ENCODE results near the gene CEMIP. TPM values are rescaled to one million over a fixed set of nuclear protein-coding genes. Genes with fewer than 3 reads are reported as not detected.

Gene CEMIP
- total RNA-seq, 1 donor from 2014 or later = 0.30 TPM

DNA sequence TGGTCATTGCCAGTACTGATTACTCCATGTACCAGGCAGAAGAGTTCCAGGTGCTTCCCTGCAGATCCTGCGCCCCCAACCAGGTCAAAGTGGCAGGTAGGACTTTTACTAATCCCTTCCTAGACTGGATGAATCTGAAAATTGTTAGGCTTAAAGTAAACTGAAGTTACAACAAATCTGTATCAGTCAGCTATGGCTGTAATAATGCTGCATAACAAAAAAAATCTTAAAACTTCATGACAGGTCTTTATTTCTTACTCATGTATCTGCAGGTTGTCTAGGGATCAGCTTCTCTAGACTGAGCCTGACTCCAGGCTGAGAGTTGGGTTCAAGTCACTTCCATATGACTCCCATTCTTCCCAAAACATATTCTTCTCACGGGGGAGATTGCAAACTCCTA is 116.8 kb downstream of the CEMIP start:
- Mint-ChIP-seq H3K27me3 (ENCODE audit: low read depth) (no peaks in the 10 kb centered on the region), H3K27ac (no peak overlapping the region), H3K4me3 (ENCODE audit: low read depth) (no peak overlapping the region), H3K9me3 (peaks cover 5% of the 10 kb centered on the region), H3K4me1 (ENCODE audit: low read depth) (no peaks in the 10 kb centered on the region), H3K36me3 (ENCODE audit: low read depth) (peaks cover 10% of the 10 kb centered on the region)
- intact Hi-C loops (cut with micrococcal nuclease) = no loop called here
- DNase-seq (ENCODE audit: low spot score) = no peak

DNA sequence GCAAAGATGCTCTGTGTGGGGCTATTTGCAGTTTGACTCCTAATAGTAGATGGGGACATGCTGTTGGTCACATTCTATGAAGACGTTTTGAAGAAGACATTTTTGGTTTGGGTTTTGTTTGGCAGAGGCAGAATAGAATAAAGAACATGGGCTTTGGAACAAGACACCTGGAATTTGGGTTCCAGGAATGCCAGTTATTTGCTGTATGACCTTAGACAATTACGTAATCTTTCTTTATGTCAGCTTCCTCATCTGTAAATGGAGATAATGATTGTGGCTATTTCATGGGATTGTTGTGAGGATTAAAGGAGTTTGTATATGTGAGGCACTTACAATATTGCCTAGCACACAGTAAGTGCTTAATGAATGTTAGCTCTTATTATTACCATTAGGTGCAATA is 118.9 kb downstream of the CEMIP start:
- intact Hi-C loops (cut with micrococcal nuclease) = no loop called here
- DNase-seq (ENCODE audit: low spot score) = no peak
- no peak overlapping the region for H3K27ac Mint-ChIP-seq
- H3K36me3 Mint-ChIP-seq (ENCODE audit: low read depth) = peaks cover 10% of the 10 kb centered on the region
- H3K9me3 Mint-ChIP-seq = peaks cover 5% of the 10 kb centered on the region
- no peak overlapping the region for H3K4me3 Mint-ChIP-seq (ENCODE audit: low read depth)
- no peaks in the 10 kb centered on the region for H3K4me1 Mint-ChIP-seq (ENCODE audit: low read depth)
- no peaks in the 10 kb centered on the region for H3K27me3 Mint-ChIP-seq (ENCODE audit: low read depth)

DNA sequence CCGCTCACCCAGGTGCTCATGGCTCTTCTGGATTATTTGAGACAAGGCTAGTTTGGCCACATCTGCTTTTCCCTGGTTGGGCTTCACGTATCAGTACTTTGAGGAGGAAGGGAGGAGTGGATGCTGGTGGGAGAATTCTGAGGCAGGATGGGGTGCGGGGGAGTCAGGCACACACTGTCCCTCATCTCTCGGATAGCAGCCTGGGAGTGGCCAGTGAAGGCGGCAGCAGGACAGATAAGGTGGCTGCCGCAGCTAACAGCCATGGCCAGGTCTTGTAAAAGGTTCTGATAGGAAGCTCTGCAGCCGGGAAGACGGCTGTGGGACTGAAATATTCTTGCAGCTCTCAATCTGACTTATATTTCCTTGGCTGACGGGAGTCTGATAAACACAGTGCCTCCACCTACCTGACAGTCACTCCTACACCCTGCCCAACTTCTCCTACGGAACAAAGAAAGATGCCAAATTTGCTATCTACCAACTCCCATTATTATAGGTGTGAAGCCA is 123.2 kb downstream of the CEMIP start:
- Mint-ChIP-seq H3K27ac (no peak overlapping the region), H3K36me3 (ENCODE audit: low read depth) (no peaks in the 10 kb centered on the region), H3K4me3 (ENCODE audit: low read depth) (no peak overlapping the region), H3K4me1 (ENCODE audit: low read depth) (no peaks in the 10 kb centered on the region), H3K27me3 (ENCODE audit: low read depth) (no peaks in the 10 kb centered on the region), H3K9me3 (no peaks in the 10 kb centered on the region)
- DNase-seq (ENCODE audit: low spot score) = no peak
- intact Hi-C loops (cut with micrococcal nuclease) = no loop called here

DNA sequence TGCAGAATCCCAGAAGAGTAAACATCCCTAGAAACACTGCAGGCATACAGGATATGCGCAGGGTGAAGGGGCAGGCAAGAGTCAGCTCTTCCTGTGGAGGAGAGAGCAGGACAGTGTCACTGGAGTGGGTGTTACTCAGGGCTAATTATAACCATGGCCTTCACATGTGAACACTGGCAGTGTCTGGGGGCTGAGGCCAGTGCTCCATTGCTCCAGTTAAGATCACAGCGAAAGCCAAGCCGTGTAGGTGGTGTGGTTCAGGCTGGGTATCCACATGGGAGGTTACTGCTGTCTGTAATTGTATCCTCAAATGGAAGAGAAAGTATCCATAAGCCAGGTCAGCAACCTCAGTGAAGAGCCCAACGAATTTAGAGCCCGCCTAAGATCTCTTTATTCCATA is 125.8 kb downstream of the CEMIP start:
- intact Hi-C loops (cut with micrococcal nuclease) = no loop called here
- H3K4me3 Mint-ChIP-seq (ENCODE audit: low read depth) = no peak overlapping the region
- H3K27ac Mint-ChIP-seq = no peak overlapping the region
- H3K36me3 Mint-ChIP-seq (ENCODE audit: low read depth) = peaks cover 3% of the 10 kb centered on the region
- H3K9me3 Mint-ChIP-seq = no peaks in the 10 kb centered on the region
- DNase-seq (ENCODE audit: low spot score) = no peak
- H3K4me1 Mint-ChIP-seq (ENCODE audit: low read depth) = no peaks in the 10 kb centered on the region
- H3K27me3 Mint-ChIP-seq (ENCODE audit: low read depth) = no peaks in the 10 kb centered on the region

DNA sequence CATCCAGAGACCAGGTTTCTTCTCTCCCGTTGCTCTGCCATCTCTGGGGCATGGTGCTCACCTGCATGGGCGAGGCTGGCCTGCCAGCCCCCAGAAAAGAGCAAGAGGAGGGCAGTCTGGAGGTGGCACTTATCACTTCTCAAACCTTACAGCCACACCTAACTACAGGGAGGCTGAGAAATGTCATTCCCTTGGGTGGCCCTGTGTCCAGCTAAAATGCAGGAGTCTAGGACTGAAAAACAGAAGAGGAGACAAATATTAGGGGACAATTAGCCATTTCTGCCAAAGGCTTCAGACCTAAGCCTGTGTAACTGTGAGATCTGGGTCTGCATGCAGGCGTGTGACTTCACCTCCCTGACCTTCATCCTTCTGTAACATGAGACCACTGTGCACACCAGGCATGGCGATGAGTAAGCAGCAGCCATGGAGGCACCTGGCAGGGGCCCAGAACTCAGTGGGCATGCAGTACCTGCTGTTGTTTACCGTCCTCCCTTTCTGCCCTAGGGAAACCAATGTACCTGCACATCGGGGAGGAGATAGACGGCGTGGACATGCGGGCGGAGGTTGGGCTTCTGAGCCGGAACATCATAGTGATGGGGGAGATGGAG is 127.1 kb downstream of the CEMIP start:
- DNase-seq (ENCODE audit: low spot score) = no peak
- no peak overlapping the region for H3K27ac Mint-ChIP-seq
- intact Hi-C loops (cut with micrococcal nuclease) = no loop called here

DNA sequence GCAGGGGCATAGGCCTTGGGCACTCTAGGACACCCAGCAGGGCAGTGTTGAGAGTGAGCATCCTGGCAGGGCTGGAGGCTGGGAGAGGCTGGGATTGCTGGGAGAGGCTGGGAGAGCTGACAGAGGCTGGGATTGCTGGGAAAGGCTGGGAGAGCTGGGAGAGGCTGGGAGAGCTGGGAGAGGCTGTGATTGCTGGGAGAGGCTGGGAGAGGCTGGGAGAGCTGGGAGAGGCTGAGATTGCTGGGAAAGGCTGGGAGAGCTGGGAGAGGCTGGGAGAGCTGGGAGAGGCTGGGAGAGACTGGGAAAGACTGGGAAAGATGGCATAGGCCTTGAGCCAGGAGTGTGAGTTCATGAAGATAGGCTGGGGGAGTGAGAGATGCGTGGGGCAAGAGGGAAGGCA is 132.7 kb downstream of the CEMIP start:
- Mint-ChIP-seq H3K27ac (no peak overlapping the region), H3K9me3 (no peaks in the 10 kb centered on the region), H3K27me3 (ENCODE audit: low read depth) (no peaks in the 10 kb centered on the region), H3K4me1 (ENCODE audit: low read depth) (no peaks in the 10 kb centered on the region), H3K4me3 (ENCODE audit: low read depth) (no peak overlapping the region), H3K36me3 (ENCODE audit: low read depth) (peaks cover 3% of the 10 kb centered on the region)
- no peak for DNase-seq (ENCODE audit: low spot score)
- intact Hi-C loops (cut with micrococcal nuclease) = no loop called here

More for the DNA sequence above, 127.1 kb downstream of the CEMIP start:
- H3K36me3 Mint-ChIP-seq (ENCODE audit: low read depth) = peaks cover 3% of the 10 kb centered on the region
- no peak overlapping the region for H3K4me3 Mint-ChIP-seq (ENCODE audit: low read depth)
- no peaks in the 10 kb centered on the region for H3K4me1 Mint-ChIP-seq (ENCODE audit: low read depth)
- H3K9me3 Mint-ChIP-seq = no peaks in the 10 kb centered on the region
- no peaks in the 10 kb centered on the region for H3K27me3 Mint-ChIP-seq (ENCODE audit: low read depth)

DNA sequence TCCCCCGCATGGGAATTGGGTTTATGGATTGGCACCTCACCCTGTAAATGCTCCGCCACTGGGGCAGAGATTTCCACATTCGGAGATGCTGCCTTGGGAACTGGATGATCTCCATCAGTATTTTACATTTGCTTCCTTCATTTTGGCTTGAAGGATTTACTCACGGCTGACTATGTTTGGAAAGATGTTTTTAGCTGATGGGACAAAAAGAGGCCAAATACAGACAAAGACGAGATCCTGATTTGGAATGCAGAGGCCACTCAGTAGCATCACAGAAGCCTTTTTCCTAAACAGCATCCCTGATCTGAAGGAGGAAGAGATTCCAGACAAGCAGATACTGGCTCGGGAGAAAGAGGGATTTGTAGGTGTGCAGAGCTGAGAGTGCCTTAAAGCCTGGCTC is 133.5 kb downstream of the CEMIP start:
- no peaks in the 10 kb centered on the region for H3K27me3 Mint-ChIP-seq (ENCODE audit: low read depth)
- intact Hi-C loops (cut with micrococcal nuclease) = no loop called here
- no peak overlapping the region for H3K27ac Mint-ChIP-seq
- no peaks in the 10 kb centered on the region for H3K4me1 Mint-ChIP-seq (ENCODE audit: low read depth)
- no peaks in the 10 kb centered on the region for H3K9me3 Mint-ChIP-seq
- peaks cover 3% of the 10 kb centered on the region for H3K36me3 Mint-ChIP-seq (ENCODE audit: low read depth)
- DNase-seq (ENCODE audit: low spot score) = no peak
- no peak overlapping the region for H3K4me3 Mint-ChIP-seq (ENCODE audit: low read depth)

DNA sequence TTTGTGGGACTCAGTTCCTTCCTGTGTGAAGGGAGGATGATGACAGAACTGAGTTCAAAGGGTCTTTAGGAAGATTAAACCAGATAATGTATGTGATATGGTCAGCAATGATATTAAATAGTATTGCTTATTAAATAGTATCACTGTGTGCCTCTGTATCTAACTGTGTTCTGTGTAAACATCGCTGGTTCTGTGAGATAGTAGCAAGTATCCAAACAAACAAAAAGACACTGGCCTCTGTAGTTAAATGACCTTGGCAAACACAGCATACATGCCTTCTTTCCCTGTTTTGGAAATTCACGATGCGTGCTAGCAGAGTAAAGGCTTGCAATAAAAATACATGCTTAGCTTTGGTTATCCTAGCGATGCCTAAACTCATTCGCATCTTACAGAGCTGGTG is 134.4 kb downstream of the CEMIP start:
- H3K27me3 Mint-ChIP-seq (ENCODE audit: low read depth) = no peaks in the 10 kb centered on the region

DNA sequence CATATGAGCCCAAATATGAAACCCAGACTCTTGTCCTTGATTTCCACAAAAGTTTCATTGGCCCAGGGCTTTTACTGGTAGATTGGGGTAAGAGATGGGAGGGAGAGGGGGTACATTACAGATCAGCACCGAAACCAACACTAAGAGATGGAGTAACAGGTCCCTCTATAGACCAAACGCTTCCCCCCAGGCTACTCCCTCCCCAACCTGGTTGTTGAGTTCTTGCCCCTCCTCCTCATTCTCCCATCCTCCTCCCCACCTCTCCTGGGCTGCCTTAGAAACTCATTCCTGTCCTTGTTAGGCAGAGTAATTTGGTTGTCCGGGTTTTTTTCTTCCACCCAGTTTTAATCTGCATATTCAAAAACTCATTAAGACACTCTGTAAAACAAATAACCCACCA is 136.3 kb downstream of the CEMIP start:
- no peak for DNase-seq (ENCODE audit: low spot score)
- H3K4me3 Mint-ChIP-seq (ENCODE audit: low read depth) = no peak overlapping the region
- peaks cover 8% of the 10 kb centered on the region for H3K4me1 Mint-ChIP-seq (ENCODE audit: low read depth)
- no peak overlapping the region for H3K27ac Mint-ChIP-seq
- H3K36me3 Mint-ChIP-seq (ENCODE audit: low read depth) = no peaks in the 10 kb centered on the region
- H3K27me3 Mint-ChIP-seq (ENCODE audit: low read depth) = no peaks in the 10 kb centered on the region
- no peaks in the 10 kb centered on the region for H3K9me3 Mint-ChIP-seq
- intact Hi-C loops (cut with micrococcal nuclease) = no loop called here

More for the DNA sequence above, 134.4 kb downstream of the CEMIP start:
- no peaks in the 10 kb centered on the region for H3K9me3 Mint-ChIP-seq
- intact Hi-C loops (cut with micrococcal nuclease) = no loop called here
- H3K27ac Mint-ChIP-seq = no peak overlapping the region
- H3K36me3 Mint-ChIP-seq (ENCODE audit: low read depth) = peaks cover 3% of the 10 kb centered on the region
- no peak for DNase-seq (ENCODE audit: low spot score)
- H3K4me3 Mint-ChIP-seq (ENCODE audit: low read depth) = no peak overlapping the region
- no peaks in the 10 kb centered on the region for H3K4me1 Mint-ChIP-seq (ENCODE audit: low read depth)

DNA sequence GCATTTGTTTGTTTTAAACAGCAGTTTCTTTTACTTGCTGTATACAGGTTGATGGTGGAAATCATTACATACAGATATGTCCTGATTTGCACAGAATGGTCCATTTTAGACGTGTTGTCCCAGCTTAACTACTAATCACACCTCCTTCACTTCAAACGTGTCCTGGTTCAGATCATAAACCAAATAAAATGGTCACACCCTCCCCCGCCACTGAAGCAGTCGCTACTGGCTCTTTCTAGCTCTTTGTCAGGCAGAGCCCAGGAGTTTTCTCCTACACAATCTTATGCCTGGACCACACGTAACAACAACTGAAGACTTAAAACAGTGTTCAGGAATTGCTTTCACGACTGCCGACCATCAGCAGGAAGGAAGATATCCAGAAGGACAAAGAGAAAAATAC is 136.9 kb downstream of the CEMIP start:
- Mint-ChIP-seq H3K27me3 (ENCODE audit: low read depth) (no peaks in the 10 kb centered on the region), H3K4me1 (ENCODE audit: low read depth) (peaks cover 13% of the 10 kb centered on the region), H3K27ac (no peak overlapping the region), H3K36me3 (ENCODE audit: low read depth) (no peaks in the 10 kb centered on the region), H3K9me3 (no peaks in the 10 kb centered on the region), H3K4me3 (ENCODE audit: low read depth) (no peak overlapping the region)
- no peak for DNase-seq (ENCODE audit: low spot score)
- intact Hi-C loops (cut with micrococcal nuclease) = no loop called here

DNA sequence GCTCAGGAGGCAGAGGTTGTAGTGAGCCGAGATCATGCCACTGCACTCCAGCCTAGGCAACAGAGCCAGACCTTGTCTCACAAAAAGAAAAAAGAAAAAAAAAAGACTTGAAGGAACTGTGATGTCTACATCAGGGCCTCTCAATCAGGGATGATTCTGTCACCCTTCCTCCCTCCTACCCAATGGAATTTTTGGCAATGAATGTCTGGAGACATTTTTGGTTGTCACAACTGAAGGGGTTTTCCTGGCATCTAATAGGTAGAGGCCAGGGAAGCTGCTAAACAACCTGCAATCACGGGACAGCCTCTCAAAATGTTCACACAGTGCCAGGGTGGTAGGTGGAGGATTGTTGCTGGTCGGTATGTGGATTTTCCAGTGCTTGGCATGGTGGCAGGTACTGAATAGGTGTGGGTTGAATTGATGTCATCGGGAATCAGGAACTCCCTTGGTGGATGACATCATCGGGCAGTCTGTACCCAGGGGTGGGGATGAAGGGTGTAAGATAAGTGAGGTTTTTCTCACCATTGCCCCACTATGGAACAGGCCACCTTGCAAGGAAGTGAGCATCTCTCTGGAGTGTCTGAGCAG is 139.1 kb downstream of the CEMIP start:
- no peaks in the 10 kb centered on the region for H3K9me3 Mint-ChIP-seq
- DNase-seq (ENCODE audit: low spot score) = no peak
- intact Hi-C loops (cut with micrococcal nuclease) = no loop called here
- H3K27me3 Mint-ChIP-seq (ENCODE audit: low read depth) = no peaks in the 10 kb centered on the region
- H3K4me3 Mint-ChIP-seq (ENCODE audit: low read depth) = no peak overlapping the region
- peaks cover 13% of the 10 kb centered on the region for H3K4me1 Mint-ChIP-seq (ENCODE audit: low read depth)
- no peak overlapping the region for H3K27ac Mint-ChIP-seq
- no peaks in the 10 kb centered on the region for H3K36me3 Mint-ChIP-seq (ENCODE audit: low read depth)

DNA sequence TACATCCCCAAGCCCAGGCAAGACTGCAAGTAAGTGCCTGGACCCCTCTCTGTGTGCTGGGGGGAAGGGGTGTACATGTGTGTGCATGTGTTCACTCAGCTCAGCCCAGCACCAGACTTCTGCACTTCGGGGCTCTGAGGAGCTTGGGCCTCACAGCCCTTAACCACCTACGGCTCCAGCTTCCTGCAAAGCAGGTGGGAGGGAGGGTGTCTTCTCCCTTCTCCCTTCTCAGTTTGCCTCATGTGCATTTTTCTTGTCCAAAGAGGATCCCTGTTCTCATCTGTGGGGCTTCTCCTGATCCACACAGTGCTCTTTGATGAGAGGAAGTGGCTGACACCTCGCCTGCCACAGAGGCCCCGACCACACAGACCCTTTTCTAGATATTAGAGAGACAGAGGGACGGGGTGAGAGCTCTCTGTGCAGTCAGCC is 141.1 kb downstream of the CEMIP start:
- Mint-ChIP-seq H3K27me3 (ENCODE audit: low read depth) (no peaks in the 10 kb centered on the region), H3K4me1 (ENCODE audit: low read depth) (peaks cover 17% of the 10 kb centered on the region), H3K4me3 (ENCODE audit: low read depth) (no peak overlapping the region), H3K9me3 (no peaks in the 10 kb centered on the region), H3K36me3 (ENCODE audit: low read depth) (no peaks in the 10 kb centered on the region), H3K27ac (no peak overlapping the region)
- intact Hi-C loops (cut with micrococcal nuclease) = no loop called here
- DNase-seq (ENCODE audit: low spot score) = no peak

DNA sequence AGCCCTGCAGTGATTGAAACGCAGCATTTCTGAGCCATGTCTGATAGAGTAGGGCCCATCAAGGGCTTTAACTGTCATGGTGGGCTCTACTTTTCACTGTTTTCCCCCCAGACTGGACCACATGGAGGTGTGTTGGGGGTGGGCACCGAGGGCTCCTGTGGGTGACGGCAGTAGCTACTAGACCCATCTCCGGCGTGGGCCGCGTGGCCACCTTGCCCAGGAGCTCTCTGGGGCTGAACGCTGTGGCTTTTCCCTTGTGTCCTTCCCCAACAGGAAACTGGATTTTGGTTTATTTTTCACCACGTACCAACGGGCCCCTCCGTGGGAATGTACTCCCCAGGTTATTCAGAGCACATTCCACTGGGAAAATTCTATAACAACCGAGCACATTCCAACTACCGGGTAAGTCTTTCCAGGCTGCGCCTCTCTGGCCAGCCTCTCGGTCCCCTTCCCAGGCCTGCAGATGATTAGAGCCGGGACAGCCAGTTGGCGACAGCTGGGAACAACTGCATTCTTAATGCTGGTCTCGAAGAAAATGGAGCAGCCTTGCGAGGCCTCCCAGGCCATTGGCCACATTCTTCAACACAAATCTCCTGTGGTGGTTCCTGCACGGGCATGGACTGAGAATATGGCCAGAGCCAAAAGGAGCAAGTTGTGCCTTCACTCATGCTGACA is 142.7 kb downstream of the CEMIP start:
- H3K9me3 Mint-ChIP-seq = no peaks in the 10 kb centered on the region
- intact Hi-C loops (cut with micrococcal nuclease) = no loop called here
- no peaks in the 10 kb centered on the region for H3K27me3 Mint-ChIP-seq (ENCODE audit: low read depth)
- DNase-seq (ENCODE audit: low spot score) = no peak
- H3K27ac Mint-ChIP-seq = no peak overlapping the region
- H3K4me3 Mint-ChIP-seq (ENCODE audit: low read depth) = no peak overlapping the region
- peaks cover 17% of the 10 kb centered on the region for H3K4me1 Mint-ChIP-seq (ENCODE audit: low read depth)
- no peaks in the 10 kb centered on the region for H3K36me3 Mint-ChIP-seq (ENCODE audit: low read depth)
